NCI-H187 treated with DMSO at 0.1 percent for 48 hours (cell line): Measurements from ENCODE around the gene OSBPL7.

Experiments
- DNase-seq: peaks from one replicate; lab custom pipeline; 2025; lab: John Stamatoyannopoulos, UW

Gene OSBPL7

GRCh38 chr17:47821424-47822391 is at the start of gene OSBPL7:
TSS of gene OSBPL7 (minus strand) at chr17:47821794. CDS start at chr17:47820278, 1,516 bp downstream.
- DNase-seq, result no peak

GRCh38 chr17:47871048-47871447 is 49.5 kb upstream of the OSBPL7 start:
- DNase-seq, result no peak

- no peak for DNase-seq
Measured at GRCh38 chr17:47870056-47870455, 48.5 kb upstream of the OSBPL7 start.

- no peak for DNase-seq
Measured at GRCh38 chr17:47869114-47869513, 47.5 kb upstream of the OSBPL7 start.

GRCh38 chr17:47867813-47868533 is 46.4 kb upstream of the OSBPL7 start:
- no peak for DNase-seq

GRCh38 chr17:47866941-47867340 is 45.3 kb upstream of the OSBPL7 start:
- DNase-seq, result no peak

GRCh38 chr17:47864791-47865216 is 43.2 kb upstream of the OSBPL7 start:
- DNase-seq, result no peak

GRCh38 chr17:47862621-47863440 is 41.2 kb upstream of the OSBPL7 start:
- no peak for DNase-seq

GRCh38 chr17:47860386-47860785 is 38.8 kb upstream of the OSBPL7 start:
- DNase-seq, result no peak

- DNase-seq, result no peak
Measured at GRCh38 chr17:47857551-47858455, 36.2 kb upstream of the OSBPL7 start.

- no peak for DNase-seq
Measured at GRCh38 chr17:47856830-47857229, 35.2 kb upstream of the OSBPL7 start.

GRCh38 chr17:47855737-47856136 is 34.1 kb upstream of the OSBPL7 start:
- DNase-seq, result no peak

- no peak for DNase-seq
Measured at GRCh38 chr17:47853616-47854015, 32.0 kb upstream of the OSBPL7 start.

GRCh38 chr17:47852113-47852949 is 30.7 kb upstream of the OSBPL7 start:
- no peak for DNase-seq

GRCh38 chr17:47851764-47852112 is 30.1 kb upstream of the OSBPL7 start:
- DNase-seq, result no peak

GRCh38 chr17:47850692-47851573 is 29.3 kb upstream of the OSBPL7 start, which contains the start of gene SP6:
TSS of gene SP6 (minus strand) at chr17:47851163. CDS start at chr17:47848429, 2,734 bp downstream.
- peak; percentile 29 for DNase-seq

- no peak for DNase-seq
Measured at GRCh38 chr17:47850373-47850691, 28.7 kb upstream of the OSBPL7 start.

- no peak for DNase-seq
Measured at GRCh38 chr17:47848198-47848513, 26.6 kb upstream of the OSBPL7 start.
